GM18873 (cell line): ENCODE results near the gene MBD5.
A peak's percentile ranks its signal among the peaks of the same experiment; 100 is the strongest.

Experiments used
- ATAC-seq: cut with Tn5 transposase; IDR thresholded peaks from one replicate; pipeline ENCODE4 v1.9.1; 2021; ENCODE audit warnings: mild to moderate bottlenecking, moderate library complexity, moderate number of reproducible peaks; ENCODE audit not compliant: unreplicated experiment, low FRiP score

The MBD5 gene

GRCh38 chr2:148509288-148509902, 488.5 kb downstream of the MBD5 start:
- ATAC-seq = peak; percentile 100

- ATAC-seq = no peak
Measured at GRCh38 chr2:148511883-148512282, 491.0 kb downstream of the MBD5 start.

DNA sequence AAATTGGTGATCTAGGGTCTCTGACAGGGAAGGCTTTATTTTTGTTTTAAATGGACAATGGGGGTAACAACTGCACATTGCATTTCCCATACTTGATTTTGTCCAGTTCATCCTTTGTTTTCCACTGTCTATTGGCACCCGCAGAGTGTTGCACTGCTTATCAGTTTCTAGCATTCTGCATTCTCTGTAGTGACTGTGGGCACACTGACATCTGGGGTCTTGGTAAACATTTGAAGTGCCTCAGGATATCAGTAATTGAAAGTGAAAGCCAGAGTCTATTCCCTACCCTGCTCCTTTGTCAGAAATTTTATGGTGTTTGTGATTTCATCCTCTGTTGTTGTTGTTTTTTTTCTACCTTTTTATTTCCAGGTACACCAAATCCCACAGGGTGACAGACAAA, 491.6 kb downstream of the MBD5 start:
- no peak for ATAC-seq

GRCh38 chr2:148513427-148513826, 492.5 kb downstream of the MBD5 start:
- ATAC-seq = no peak

DNA sequence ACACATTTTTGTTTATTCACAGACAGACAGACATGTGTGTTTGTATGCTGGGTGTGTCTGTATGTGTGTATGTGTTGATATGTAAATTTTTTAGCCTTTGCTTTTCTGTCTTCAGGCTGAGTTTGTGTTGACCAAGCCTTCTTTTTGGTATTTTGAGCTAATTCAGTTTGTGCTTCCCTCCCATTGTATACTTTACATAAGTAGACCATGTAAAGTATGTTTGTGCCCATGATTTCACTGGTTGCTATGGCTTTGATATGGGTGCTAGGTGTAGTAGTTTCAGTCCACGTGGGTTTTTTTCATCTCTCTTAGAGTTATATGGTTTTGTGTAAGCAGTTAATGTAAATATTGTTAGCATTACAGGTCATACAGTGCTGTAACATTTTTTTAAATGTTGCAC, 494.2 kb downstream of the MBD5 start:
- no peak for ATAC-seq

DNA sequence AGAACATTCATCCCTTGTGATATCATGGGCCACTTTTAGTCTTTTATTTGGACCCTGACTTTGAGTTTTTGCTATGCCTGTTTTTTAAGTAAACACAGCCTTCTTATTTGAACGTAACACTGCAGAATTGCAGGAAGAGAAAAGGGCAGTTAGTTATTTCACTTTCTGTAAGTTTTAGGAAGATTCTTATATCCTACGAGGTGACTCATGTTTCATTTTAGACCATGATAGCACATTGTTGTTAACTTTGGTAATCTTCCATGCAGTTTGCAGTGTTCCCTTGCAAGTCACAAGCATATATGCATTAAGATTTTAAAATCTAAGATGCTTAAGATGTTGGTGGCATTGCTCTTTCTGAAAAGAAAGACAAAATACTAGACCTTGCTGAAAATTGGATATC, 495.1 kb downstream of the MBD5 start:
- no peak for ATAC-seq

GRCh38 chr2:148517296-148517695, 496.4 kb downstream of the MBD5 start:
- ATAC-seq = no peak

DNA sequence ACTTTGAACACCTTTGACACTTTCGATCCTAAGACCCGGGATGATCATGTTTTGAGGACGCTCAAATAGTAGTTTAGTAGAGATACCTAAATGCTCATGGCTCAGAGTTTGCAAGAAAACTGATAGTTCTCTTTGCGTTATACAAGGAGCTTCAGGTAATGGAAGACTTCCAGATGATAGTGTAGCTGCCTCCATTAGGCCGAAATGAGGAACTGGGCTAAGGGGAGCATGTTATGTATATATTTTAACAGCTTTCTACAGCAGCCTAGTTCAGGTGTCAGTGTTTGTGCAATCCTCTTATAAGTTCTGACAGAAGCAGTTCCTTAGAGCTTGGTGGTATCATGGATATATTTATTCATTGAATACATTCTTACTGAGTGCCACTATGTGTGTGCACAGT, 496.9 kb downstream of the MBD5 start:
- ATAC-seq = no peak

DNA sequence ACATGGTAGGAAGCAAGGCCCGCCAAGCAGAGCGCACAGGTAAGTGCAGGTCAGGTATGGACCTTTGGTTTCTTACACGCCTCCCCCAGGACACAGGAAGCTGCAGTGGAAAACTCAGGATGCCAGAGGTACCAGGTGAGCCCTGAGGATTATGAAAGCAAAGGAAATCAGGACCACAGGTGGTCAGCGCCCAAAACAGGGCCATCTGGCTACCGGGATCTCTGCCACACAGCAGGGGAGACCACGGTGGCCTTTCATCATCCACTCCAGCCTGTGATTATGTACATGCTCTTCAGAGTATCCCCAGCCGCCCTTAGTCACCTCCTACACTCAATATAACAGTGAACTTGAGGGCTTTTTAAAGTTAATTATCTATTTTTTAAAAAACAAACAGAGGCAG, 498.1 kb downstream of the MBD5 start:
- no peak for ATAC-seq

- no peak for ATAC-seq
Measured at GRCh38 chr2:148521181-148521580, 500.3 kb downstream of the MBD5 start.

- ATAC-seq = no peak
Measured at GRCh38 chr2:148523315-148523714, 502.4 kb downstream of the MBD5 start.

DNA sequence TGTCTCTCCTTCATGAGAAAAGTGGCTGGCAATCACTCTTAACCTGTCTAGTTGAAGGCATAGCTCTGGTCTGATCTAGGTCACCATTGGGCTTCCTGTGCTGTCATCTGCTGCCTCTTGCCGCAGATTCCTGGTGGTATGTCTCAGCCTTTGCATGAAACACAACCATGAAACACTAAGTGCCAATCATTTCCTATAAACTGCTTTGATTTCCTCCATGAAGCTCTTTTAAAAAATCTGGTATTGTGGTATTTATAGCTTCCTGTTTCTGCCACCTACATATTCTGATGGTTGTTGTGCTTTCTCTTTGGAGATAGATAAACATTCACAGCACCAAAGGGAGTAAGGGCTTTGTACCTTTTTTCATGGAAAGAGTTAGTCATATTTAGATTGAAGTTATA, 503.6 kb downstream of the MBD5 start:
- ATAC-seq = no peak

DNA sequence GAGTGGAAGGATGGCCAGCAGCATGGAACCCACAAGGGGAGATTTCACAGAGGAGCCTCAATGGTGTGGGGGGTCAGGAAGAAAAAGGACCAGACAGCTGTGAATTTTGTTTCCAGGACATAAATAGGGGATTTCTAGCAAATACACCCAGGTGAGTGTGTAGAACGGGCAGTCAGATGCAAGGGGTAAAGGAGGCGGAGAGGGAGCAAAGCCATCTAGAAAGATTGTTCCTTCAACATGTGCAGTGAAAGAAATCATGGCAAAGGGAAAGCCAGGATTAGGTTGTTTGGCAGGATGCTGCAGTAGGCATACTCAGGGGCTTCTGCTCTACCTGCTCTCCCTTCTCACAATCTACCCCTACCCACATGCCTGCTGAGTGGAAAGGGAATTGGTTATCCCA, 504.2 kb downstream of the MBD5 start:
- no peak for ATAC-seq

GRCh38 chr2:148526509-148527346, 505.8 kb downstream of the MBD5 start:
- no peak for ATAC-seq

GRCh38 chr2:148527488-148528340, 506.8 kb downstream of the MBD5 start:
- no peak for ATAC-seq

- ATAC-seq = no peak
Measured at GRCh38 chr2:148528356-148529064, 507.6 kb downstream of the MBD5 start.

- no peak for ATAC-seq
Measured at GRCh38 chr2:148529745-148530144, 508.9 kb downstream of the MBD5 start.

DNA sequence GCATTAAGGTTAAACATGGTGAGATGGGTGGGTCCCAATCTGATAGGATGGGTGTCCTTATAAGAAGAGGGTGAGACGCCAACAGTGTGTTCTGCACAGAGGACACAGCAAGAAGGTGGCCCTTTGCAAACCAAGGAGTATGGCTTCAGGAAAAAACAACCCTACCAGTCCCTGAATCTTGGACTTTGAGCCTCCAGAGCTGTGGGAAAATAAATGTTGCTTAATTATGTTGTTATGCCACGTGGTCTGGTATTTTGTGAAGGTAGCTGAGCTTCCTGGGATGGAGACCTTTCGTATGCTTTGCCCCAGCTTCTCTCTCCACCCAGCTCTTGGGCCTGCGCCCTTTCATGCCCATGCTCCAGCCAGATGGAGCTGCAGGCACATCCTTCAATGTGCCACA, 509.5 kb downstream of the MBD5 start:
- ATAC-seq = no peak

- no peak for ATAC-seq
Measured at GRCh38 chr2:148531235-148531634, 510.3 kb downstream of the MBD5 start.

- ATAC-seq = no peak
Measured at GRCh38 chr2:148531669-148532428, 511.0 kb downstream of the MBD5 start.
